Motor neuron (in vitro differentiated cells): ENCODE results near the gene LINC01488. TPM values are rescaled to one million over a fixed set of nuclear protein-coding genes. Genes with fewer than 3 reads are reported as not detected.

Source experiments
- ATAC-seq, 8 experiments: fragments of 200-7000 bp; cut with Tn5 transposase; replicated peaks in 6 of 8; 2 replicates each; pipeline ENCODE4 v1.8.0; 2021; ENCODE audit warnings: mild to moderate bottlenecking in 8 of 8, moderate library complexity in 8 of 8
- H3K27ac ChIP-seq, 2 donors: fragments of 250-450 bp; sonication (Bioruptor Pico); 2 replicates each; pipeline ENCODE4 v1.9.0; 2021; ENCODE audit warnings: antibody characterized with exemption in 2 of 2, mild to moderate bottlenecking in 2 of 2, moderate library complexity in 1 of 2
- H3K4me1 ChIP-seq, 2 donors: fragments of 250-450 bp; sonication (Bioruptor Pico); replicated peaks in 1 of 2; 2 replicates each; pipeline ENCODE4 v1.6.1; 2021; ENCODE audit warnings: antibody characterized with exemption in 2 of 2, mild to moderate bottlenecking in 2 of 2, moderate library complexity in 1 of 2
- H3K4me3 ChIP-seq, 5 donors: fragments of 250-450 bp; sonication (Bioruptor Pico); 2 replicates each; pipeline ENCODE4 v1.9.0; 2021; ENCODE audit warnings: antibody characterized with exemption in 5 of 5, mild to moderate bottlenecking in 5 of 5, moderate library complexity in 4 of 5
- WGBS, 10 experiments: fragments of 450-650 bp; shearing (Covaris generic); methylation state at CpG; one replicate each; pipeline ENCODE4 v1.0.0; 2022; 5-methylcytosine and 5-hydroxymethylcytosine counted together
- in situ Hi-C, 9 experiments: fragments of 400-800 bp; cut with MboI; loops; one replicate each; pipeline ENCODE4 v1.15.0; 2021; ENCODE audit warnings: low sequenced_read_pairs in 9 of 9, low pct_unique_long_range_greater_than_20kb in 2 of 9; ENCODE audit not compliant: unreplicated experiment in 9 of 9
- total RNA-seq, 8 experiments: library from RNA; unstranded; fragments of 300-600 nt; gene quantifications; 2 replicates each; pipeline versions ENCODE4 v1.2.3 to v1.2.4, GENCODE V29; 2022

The LINC01488 gene
- total RNA-seq, 8 experiments from 2014 or later, result 0.05 to 0.71 (median 0.28) TPM; not detected in 2

DNA sequence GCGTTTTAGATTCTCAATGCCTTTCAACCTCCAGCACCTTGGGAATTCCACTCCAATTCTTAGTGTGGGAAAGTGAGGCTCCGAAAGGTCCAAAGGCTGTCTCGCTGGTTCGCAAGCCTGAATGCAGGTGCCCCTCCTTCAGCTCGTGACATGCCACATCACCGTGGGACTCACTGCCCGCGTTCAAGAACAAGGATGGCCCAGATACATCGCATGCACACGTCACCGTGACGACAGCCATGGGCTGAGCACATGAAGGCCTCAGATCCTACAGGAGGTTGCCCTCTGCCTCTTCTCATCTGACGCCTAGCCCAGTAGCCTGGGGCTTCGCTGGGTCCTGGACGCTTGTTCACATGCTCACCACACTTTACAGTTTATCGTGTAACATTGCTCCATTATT lies 4.4 kb upstream of the LINC01488 start:
- in situ Hi-C loops, result no loop called here
- WGBS, 10 experiments, result 72 to 93% (median 82%) methylated on average over 2 to 10 of the region's 16 CpGs; no CpG with 5 or more reads in 4 of the 10 experiments
- Histone ChIP-seq H3K4me1 (peaks cover 20 to 21% of the 10 kb centered on the region in 2 donors), H3K27ac (no peak overlapping the region), H3K4me3 (no peak overlapping the region)
- peak in 5 of 8 experiments; percentile 59 to 83 (median 71) for ATAC-seq

DNA sequence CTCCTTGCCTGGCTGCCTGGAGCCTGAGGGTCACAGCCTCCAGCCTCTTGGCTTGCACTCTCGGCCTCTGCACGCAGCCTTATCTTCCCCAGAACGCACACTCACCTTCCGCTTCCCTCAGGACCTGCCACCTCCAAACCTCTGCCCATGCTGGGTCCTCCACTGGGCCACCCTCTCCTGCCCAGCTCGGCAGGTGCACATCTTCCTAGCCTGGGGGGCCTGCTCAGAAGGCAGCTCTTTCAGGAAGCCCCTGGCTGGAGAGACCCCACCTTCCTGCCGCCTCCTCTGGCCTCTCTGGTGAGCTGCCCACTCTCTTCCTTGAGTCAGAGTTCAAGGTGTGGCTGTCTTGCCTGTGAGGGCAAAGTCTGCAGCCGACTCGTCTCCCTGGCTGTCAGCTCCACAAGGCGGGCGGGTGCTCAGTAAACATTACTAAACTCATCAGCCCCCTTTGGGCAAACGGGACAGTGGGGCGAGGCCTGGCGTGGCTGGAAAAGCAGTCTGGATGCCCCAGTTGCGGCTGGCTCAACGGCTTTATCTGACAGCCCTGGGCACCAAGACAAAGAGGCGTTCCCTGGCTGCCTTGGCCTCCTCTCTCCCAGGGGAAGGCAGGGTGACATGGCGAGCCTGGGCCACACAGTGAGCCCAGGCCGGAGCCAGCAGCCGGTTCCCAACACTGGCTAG lies 1.7 kb upstream of the LINC01488 start:
- no peak overlapping the region for H3K4me3 ChIP-seq
- in situ Hi-C loops, result no loop called here
- no peak overlapping the region for H3K27ac ChIP-seq
- peak in 3 of 8 experiments; percentile 25 to 41 (median 29) for ATAC-seq
- 0 to 90% (median 83%) methylated on average over 1 to 8 of the region's 19 CpGs; no CpG with 5 or more reads in 5 of the 10 experiments for WGBS, 10 experiments
- peaks cover 26 to 32% of the 10 kb centered on the region in 2 donors for H3K4me1 ChIP-seq

DNA sequence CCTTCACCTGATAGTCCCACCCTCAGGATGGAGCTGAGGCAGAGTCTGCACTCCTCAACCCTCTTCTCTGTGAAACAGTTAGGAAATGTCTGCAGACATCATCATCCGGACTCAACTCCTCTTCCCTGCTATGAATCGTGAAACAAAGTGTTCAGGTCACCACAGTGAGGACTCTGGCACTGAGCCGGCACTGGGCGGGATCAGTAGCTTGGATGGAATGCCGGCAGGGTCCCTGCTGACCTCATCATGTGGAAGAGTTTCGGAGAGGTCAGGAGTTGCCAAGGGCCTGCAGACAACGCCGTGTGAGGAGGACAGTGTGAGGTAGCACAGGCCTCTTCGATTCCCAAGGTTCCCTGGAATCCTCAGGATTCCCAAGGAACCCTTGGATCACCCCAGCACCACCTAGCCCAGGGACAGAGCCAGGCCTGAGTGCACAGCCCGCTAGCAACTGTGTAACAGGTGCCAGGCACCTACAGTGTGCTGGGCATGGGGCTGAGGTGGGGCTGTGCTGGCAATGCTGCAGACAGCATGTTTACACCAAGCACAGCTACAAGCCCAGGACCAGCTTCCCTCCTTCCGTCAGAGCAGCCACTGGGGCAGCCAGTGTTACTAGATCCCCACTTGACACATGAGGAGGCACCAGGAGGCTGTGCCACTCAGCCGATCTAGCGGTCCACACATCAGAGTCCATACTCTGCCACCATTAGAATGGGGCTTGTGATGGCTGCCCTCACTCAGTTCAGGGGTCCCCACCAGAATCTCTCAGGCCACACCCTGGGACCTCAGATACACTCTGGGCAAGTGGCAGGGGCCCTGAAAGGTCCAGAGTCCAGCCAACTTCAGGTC lies 693 bp upstream of the LINC01488 start:
- Histone ChIP-seq H3K4me3 (no peak overlapping the region), H3K27ac (no peak overlapping the region), H3K4me1 (peaks cover 32 to 33% of the 10 kb centered on the region in 2 donors)
- peak in 5 of 8 experiments; percentile 4 to 31 (median 28) for ATAC-seq
- in situ Hi-C loops, result no loop called here
- 10 to 100% (median 72%) methylated on average over 1 to 11 of the region's 13 CpGs; no CpG with 5 or more reads in 2 of the 10 experiments for WGBS, 10 experiments

DNA sequence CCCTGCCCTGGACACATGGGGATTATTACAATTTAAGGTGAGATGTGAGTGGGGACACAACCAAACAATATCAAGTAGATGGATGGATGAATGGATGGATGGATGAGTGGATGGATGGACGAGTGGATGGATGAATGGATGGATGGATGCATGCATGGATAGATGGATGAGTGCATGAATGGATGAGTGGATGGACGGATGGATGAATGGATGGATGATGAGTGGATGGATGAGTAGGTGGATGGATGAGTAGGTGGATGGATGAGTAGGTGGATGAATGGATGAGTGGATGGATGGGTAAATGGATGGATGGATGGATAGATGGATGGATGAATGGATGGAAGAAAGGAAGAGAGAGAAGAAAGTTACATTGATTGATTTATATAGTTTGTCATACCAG lies 859 bp downstream of the LINC01488 start:
- no peak for ATAC-seq
- in situ Hi-C loops, result no loop called here
- Histone ChIP-seq H3K4me1 (peaks cover 24 to 27% of the 10 kb centered on the region in 2 donors), H3K4me3 (no peak overlapping the region), H3K27ac (no peak overlapping the region)
- 46 to 100% (median 78%) methylated on average over 1 to 2 of the region's 2 CpGs; no CpG with 5 or more reads in 2 of the 10 experiments for WGBS, 10 experiments

DNA sequence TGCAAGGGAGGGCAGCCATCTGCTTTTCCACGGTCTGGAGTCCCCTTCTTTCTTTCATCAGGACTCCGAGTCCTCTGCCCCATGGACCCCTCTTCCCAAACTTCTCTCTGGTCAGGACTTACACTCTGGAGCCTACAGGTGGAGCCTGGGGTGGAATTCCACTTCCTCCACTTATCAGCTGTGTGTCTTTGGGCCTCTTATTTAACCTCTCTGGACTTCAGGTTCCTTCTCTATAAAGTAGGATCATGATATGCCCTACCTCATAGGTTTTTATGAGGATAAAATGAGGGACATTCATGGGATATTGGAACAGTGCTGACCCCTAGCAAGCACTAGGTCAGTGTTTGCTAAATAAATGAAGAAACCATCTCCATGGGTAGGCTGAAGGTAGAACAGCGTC lies 1.7 kb downstream of the LINC01488 start:
- ATAC-seq, result no peak
- WGBS, 10 experiments, result 17 to 100% (median 67%) methylated on average over 1 to 3 of the region's 3 CpGs; no CpG with 5 or more reads in 5 of the 10 experiments
- Histone ChIP-seq H3K27ac (no peak overlapping the region), H3K4me1 (peaks cover 23 to 26% of the 10 kb centered on the region in 2 donors), H3K4me3 (no peak overlapping the region)
- in situ Hi-C loops, result no loop called here

DNA sequence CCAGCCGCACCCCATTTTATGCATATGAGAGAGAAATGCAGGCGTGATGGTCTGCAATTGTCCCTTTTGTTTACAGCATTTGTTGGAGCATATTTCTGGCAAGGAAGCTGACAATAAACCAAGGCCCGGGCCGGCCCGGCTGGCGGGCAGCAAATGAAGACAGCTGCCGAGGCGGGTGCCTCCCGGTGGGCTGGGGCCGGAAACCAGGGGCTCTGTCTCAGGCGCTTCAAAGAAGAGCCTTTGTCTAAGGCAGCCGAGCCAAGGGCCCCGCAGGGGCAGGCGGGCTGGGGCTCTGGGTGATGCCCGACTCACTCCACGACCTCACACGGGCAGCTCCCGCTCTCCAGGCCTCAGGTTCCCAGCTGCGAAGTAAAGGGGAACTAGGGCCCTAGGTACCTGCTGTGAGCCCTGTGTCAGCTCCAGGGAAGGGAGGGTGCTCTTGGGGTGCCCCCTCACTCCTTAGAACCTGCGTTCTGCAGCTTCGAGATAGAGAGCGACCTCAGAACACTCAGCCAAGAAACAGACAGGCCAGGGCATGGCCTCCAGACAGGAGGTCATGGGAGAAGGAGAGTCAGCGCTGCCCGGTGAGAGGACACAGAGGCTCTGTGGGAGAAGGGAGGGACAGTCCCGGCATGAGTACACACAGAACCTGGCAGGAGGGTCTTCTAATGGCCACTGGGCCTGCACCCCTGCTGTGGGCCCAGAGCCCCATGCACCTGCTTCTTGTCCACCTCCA lies 2.4 kb downstream of the LINC01488 start:
- H3K27ac ChIP-seq, result peak overlapping the region in 1 of 2 donors; percentile 15
- peak in 5 of 8 experiments; percentile 77 to 88 (median 85) for ATAC-seq
- peaks cover 23 to 26% of the 10 kb centered on the region in 2 donors for H3K4me1 ChIP-seq
- in situ Hi-C loops, result no loop called here
- H3K4me3 ChIP-seq, result no peak overlapping the region
- 33 to 100% (median 80%) methylated on average over 1 to 9 of the region's 25 CpGs; no CpG with 5 or more reads in 6 of the 10 experiments for WGBS, 10 experiments

DNA sequence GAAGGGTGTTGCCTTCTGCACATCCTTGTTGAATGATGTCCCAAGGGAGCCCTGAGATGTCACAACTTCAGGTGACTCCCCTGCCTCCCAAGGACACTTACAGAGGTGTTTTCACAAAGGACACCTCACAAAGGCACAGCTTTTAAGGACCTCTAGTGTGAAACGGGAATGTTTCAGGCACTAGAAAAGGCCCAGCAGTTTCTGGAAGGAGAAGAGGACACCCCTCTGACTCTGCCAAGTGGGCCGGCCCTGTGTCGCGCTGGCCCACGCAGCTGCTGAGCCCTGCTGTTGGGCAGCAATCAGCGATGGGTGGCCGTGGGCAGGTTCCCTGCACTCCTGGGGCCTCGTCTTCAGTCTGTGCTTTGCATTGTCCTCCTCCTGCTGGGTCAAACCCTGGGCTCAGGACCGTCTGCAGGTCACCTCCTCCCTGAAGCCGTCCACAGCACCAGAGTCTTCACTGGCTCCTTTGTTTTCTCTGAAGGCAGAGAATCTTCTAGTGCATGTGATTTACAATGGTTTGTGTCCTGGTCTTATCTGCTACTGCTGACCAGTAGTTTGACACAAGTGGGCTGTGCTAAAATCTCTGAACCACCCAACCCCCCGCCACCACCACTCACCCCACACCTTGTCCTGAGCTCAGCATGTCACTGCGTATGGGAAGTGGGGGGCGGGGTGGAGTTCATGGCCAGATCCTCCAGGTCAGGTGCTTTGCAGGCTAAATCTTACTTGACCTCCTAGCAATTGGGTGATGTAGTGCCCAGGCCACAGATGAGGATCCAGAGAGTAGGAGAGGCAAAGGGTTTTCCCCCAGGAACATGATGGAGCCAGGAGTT lies 3.2 kb downstream of the LINC01488 start:
- Histone ChIP-seq H3K27ac (no peak overlapping the region), H3K4me3 (no peak overlapping the region), H3K4me1 (peaks cover 28 to 31% of the 10 kb centered on the region in 2 donors)
- no peak for ATAC-seq
- 80 to 100% (median 97%) methylated on average over 1 to 7 of the region's 13 CpGs; no CpG with 5 or more reads in 7 of the 10 experiments for WGBS, 10 experiments
- in situ Hi-C loops, result no loop called here

DNA sequence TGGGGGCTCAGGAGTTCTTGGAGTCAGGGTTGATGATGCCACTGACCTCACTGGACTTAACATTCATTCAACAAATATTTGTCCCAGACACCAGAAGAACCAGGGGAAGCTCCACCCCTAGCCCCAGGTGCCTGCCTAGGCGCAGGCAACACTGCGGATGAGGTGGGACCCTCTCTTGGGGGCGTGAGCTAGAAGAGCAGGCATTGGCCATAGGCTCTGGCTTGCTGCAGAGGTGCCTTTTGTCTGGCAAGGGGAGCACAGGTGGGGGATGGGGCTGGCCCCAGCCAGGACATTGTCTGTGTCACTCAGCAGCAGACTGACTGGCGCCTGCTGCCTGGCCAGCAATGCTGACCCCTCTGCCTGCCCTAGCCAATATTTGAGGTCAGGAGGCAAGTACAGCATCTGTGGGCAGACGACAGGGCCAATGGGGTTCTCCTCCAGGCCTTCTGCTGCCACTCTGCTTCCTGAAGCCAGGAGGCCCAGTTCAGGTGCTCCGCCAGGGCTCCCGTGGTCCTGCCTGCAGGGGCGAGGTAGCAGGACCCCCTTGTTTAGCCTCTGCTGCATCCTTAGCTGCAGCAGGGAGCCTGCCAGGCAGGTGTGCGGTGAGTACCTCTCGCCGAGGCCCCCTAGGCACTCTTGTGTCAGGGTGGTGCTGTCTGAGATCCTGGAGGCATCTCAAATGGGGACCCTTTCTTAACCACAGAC lies 4.0 kb downstream of the LINC01488 start:
- Histone ChIP-seq H3K4me1 (peaks cover 29 to 31% of the 10 kb centered on the region in 2 donors), H3K4me3 (no peak overlapping the region), H3K27ac (no peak overlapping the region)
- WGBS, 10 experiments, result 60 to 93% (median 72%) methylated on average over 1 to 3 of the region's 11 CpGs; no CpG with 5 or more reads in 5 of the 10 experiments
- no peak for ATAC-seq
- in situ Hi-C loops, result no loop called here

DNA sequence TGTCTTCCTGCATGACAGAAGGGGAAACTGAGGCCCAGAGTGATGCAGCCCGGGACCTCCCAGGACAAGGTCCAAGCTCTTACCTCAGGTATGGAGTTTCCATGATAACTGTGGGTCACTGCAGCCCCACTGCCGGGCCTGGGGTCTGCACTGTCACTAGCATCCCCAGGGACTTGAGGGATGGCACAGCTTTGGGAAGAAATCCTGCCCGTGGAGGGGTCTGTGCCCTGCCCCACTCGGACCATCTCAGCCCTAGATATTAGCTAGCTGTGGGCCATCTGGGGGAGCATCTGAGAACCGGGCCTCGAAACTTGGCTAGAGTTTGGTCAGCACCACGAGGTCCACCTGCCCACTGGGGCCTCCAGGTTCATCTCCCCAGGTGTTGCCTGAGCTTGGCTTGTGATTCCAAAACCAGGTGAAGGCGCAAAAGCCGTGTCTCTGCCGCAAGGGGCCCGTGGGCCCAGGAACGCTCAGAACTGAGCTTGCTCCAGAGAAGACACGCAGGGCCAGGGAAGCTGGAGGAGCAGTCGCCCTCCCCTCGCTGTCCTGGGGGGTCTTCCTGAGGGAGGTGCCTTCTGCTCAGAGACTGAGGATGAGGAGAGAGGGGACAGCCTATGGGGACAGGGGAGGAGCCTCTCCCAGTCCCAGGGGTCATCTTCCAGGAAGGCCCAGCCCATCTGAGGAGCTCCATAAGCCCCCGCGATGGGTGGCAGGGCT lies 4.8 kb downstream of the LINC01488 start:
- no peak overlapping the region for H3K27ac ChIP-seq
- no peak for ATAC-seq
- no peak overlapping the region for H3K4me3 ChIP-seq
- in situ Hi-C loops, result no loop called here
- H3K4me1 ChIP-seq, result peaks cover 29 to 31% of the 10 kb centered on the region in 2 donors
- 20 to 80% (median 68%) methylated on average over 1 to 4 of the region's 17 CpGs; no CpG with 5 or more reads in 6 of the 10 experiments for WGBS, 10 experiments

DNA sequence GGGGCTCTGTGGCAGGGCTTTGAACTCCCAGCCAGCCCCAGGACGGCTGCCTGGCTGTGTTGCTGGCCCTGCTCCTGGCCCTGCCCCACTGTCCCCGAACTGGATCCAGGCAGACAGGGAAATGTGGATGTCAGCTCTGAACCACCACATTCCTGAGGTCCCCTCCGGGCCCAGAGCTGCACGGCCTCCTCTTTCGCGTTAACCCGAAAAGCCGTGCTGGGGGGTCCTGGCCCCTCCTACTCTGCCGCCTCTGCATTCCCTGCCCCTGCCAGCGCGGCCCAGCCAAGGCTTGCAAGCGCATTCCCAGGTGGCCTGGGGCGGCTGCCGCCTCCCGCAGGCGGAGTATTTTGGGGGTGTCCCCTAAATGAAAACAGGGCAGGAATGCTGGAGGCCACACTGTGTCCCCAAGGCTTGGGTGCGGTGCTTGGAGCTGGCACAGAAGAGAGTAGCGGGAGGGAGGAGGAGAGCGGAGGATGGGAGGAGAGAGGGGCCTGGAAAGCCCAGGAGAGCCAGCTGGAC lies 5.4 kb downstream of the LINC01488 start:
- in situ Hi-C loops, result no loop called here
- H3K4me3 ChIP-seq, result no peak overlapping the region
- H3K27ac ChIP-seq, result no peak overlapping the region
- WGBS, 10 experiments, result 71 to 100% (median 76%) methylated on average over 1 to 14 of the region's 19 CpGs; no CpG with 5 or more reads in 7 of the 10 experiments
- ATAC-seq, result peak in 4 of 8 experiments; percentile 32 to 59 (median 36)
- peaks cover 29 to 31% of the 10 kb centered on the region in 2 donors for H3K4me1 ChIP-seq

DNA sequence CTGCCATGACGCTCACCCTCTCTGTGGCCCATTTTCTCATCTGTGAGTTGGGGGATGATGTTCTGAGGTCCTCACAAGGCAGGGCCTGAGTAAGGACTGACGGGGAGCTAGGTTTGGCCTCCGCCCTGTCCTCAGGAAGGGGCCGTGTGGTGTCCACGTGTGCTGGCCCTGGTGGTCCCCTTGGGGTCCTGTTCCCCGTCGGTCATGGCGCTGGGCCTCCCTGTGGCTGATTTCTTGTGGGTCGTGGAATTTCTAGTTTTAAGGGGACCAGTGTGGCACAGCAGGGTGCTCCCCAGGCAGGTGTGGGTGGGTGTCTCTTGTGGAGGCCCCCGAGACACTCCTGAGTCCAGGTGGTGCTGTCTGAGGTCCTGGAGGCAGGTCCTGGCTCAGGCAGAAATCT lies 5.9 kb downstream of the LINC01488 start:
- WGBS, 10 experiments, result 90 to 100% (median 100%) methylated on average over 1 to 7 of the region's 10 CpGs; no CpG with 5 or more reads in 5 of the 10 experiments
- Histone ChIP-seq H3K4me3 (no peak overlapping the region), H3K27ac (no peak overlapping the region), H3K4me1 (peaks cover 29 to 31% of the 10 kb centered on the region in 2 donors)
- ATAC-seq, result no peak
- in situ Hi-C loops, result no loop called here
